Measurements from ENCODE around the gene ANO6.

ANO6 gene

GRCh38 chr12:45329238-45329637 lies 113.3 kb downstream of the ANO6 start:
- Histone ChIP-seq H3K27ac (ENCODE audit: low read length) (no peak overlapping the region), H3F3A (ENCODE audit: insufficient read depth, low read length) (no peaks in the 10 kb centered on the region), H3K36me3 (replicated peaks; ENCODE audit: insufficient read depth, low read length) (no peaks in the 10 kb centered on the region), H2AFZ (ENCODE audit: low read length) (no peak overlapping the region), H4K20me1 (ENCODE audit: insufficient read depth, low read length) (no peaks in the 10 kb centered on the region), H3K4me1 (ENCODE audit: low read length) (no peaks in the 10 kb centered on the region; the same call in 1 of the 2 replicates), H3K9me3 (replicated peaks; ENCODE audit: insufficient read depth, low read length) (no peaks in the 10 kb centered on the region), H3K9ac (ENCODE audit: low read length) (no peak overlapping the region), H3K4me3 (ENCODE audit: low read length) (no peak overlapping the region), H3K4me2 (ENCODE audit: low read depth, low read length) (no peak overlapping the region), H3K9me2 (replicated peaks; ENCODE audit: insufficient read depth, low read length) (no peaks in the 10 kb centered on the region), H3K79me2 (ENCODE audit: low read length) (0 out of 2 replicates have a peak, but pooled peaks cover under 1% of the 10 kb centered on the region), H3K27me3 (replicated peaks; ENCODE audit: insufficient read depth, low read length) (no peaks in the 10 kb centered on the region)
- DNase-seq: no peak
- TF ChIP-seq EZH2phosphoT487 (IDR thresholded peaks at IDR 0.05; ENCODE audit: low read length): no peak
- no peak for TF ChIP-seq CTCF (IDR thresholded peaks at IDR 0.05; ENCODE audit: low read length)
- TF ChIP-seq EZH2 (optimal IDR thresholded peaks at IDR 0.05; ENCODE audit: low read depth, low read length): no peak

- Histone ChIP-seq H3K79me2 (ENCODE audit: low read length) (0 out of 2 replicates have a peak, but pooled peaks cover 2% of the 10 kb centered on the region), H3K9ac (ENCODE audit: low read length) (no peak overlapping the region), H2AFZ (ENCODE audit: low read length) (no peak overlapping the region), H3K4me3 (ENCODE audit: low read length) (no peak overlapping the region), H3K4me1 (ENCODE audit: low read length) (no peaks in the 10 kb centered on the region; the same call in 1 of the 2 replicates), H3K9me3 (replicated peaks; ENCODE audit: insufficient read depth, low read length) (no peaks in the 10 kb centered on the region), H3K27me3 (replicated peaks; ENCODE audit: insufficient read depth, low read length) (no peaks in the 10 kb centered on the region), H3K27ac (ENCODE audit: low read length) (no peak overlapping the region), H3K4me2 (ENCODE audit: low read depth, low read length) (no peak overlapping the region), H4K20me1 (ENCODE audit: insufficient read depth, low read length) (no peaks in the 10 kb centered on the region), H3F3A (ENCODE audit: insufficient read depth, low read length) (no peaks in the 10 kb centered on the region), H3K9me2 (replicated peaks; ENCODE audit: insufficient read depth, low read length) (no peaks in the 10 kb centered on the region), H3K36me3 (replicated peaks; ENCODE audit: insufficient read depth, low read length) (no peaks in the 10 kb centered on the region)
- DNase-seq: no peak
- TF ChIP-seq EZH2phosphoT487 (IDR thresholded peaks at IDR 0.05; ENCODE audit: low read length) (no peak), EZH2 (optimal IDR thresholded peaks at IDR 0.05; ENCODE audit: low read depth, low read length) (no peak), CTCF (IDR thresholded peaks at IDR 0.05; ENCODE audit: low read length) (no peak)
Observed at GRCh38 chr12:45329702-45330101, 113.8 kb downstream of the ANO6 start.

GRCh38 chr12:45331552-45331951 lies 115.7 kb downstream of the ANO6 start:
- Histone ChIP-seq H3K4me1 (ENCODE audit: low read length) (no peaks in the 10 kb centered on the region), H3K27me3 (replicated peaks; ENCODE audit: insufficient read depth, low read length) (no peaks in the 10 kb centered on the region), H2AFZ (ENCODE audit: low read length) (no peak overlapping the region), H3K4me2 (ENCODE audit: low read depth, low read length) (no peak overlapping the region), H3K9me3 (replicated peaks; ENCODE audit: insufficient read depth, low read length) (no peaks in the 10 kb centered on the region), H3K27ac (ENCODE audit: low read length) (no peak overlapping the region), H3K4me3 (ENCODE audit: low read length) (no peak overlapping the region), H3K36me3 (replicated peaks; ENCODE audit: insufficient read depth, low read length) (no peaks in the 10 kb centered on the region), H3K79me2 (ENCODE audit: low read length) (0 out of 2 replicates have a peak, but pooled peaks cover 2% of the 10 kb centered on the region), H3F3A (ENCODE audit: insufficient read depth, low read length) (no peaks in the 10 kb centered on the region), H4K20me1 (ENCODE audit: insufficient read depth, low read length) (no peaks in the 10 kb centered on the region), H3K9ac (ENCODE audit: low read length) (no peak overlapping the region), H3K9me2 (replicated peaks; ENCODE audit: insufficient read depth, low read length) (no peaks in the 10 kb centered on the region)
- DNase-seq: no peak
- TF ChIP-seq CTCF (IDR thresholded peaks at IDR 0.05; ENCODE audit: low read length) (no peak), EZH2 (optimal IDR thresholded peaks at IDR 0.05; ENCODE audit: low read depth, low read length) (no peak), EZH2phosphoT487 (IDR thresholded peaks at IDR 0.05; ENCODE audit: low read length) (no peak)
